EL (cell line): ENCODE data around the gene DSCAML1.
"Not testable (repeated sequence)": the region's sequence is repeated elsewhere in the genome, so short reads cannot be mapped to it uniquely, and the experiment has no call there.

Experiments used
- DNase-seq: peaks from one replicate; pipeline ENCODE4 v3.0.0-alpha.2; 2016

Gene DSCAML1

DNA sequence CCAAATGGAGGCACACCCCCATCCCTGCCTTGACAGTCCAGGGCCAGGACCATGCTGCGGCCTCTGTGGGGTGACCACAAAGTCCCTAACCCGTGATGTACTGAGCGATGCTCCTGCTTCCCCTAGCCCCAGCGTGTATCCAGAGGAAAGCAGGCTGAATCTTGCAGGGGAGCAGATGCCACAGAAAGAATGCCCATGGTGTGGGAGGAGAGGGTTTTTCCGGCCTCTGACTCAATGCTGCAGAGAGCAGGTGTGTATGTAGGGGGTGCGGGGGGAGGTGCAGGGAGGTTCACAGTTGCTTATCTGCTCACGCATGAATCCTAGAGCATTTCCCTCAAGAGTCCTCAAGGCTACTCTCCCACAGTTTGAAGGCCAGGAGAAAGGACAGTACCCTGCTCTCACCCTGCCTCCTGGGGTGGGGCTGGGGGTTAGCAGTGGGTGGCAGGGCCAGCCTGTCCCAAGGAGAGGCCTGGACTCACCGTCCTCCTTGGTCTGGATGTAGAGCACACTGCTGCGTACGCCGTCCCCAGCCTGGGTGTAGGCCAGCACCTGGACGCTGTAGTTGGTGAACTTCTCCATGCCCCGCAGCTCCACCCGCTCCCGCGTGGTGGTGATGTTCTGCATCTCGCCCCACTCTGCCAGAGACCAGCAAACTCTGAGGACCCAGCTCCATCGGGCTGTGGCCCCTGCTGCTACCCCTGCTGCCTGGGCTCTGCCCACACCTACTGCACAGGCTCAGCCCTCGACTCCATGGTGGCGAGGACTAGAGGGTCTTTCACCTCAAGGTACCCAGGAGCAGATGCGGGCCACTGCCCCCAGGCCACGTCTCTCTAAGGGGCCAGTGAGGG, 338.5 kb downstream of the DSCAML1 start:
- DNase-seq: no peak

DNA sequence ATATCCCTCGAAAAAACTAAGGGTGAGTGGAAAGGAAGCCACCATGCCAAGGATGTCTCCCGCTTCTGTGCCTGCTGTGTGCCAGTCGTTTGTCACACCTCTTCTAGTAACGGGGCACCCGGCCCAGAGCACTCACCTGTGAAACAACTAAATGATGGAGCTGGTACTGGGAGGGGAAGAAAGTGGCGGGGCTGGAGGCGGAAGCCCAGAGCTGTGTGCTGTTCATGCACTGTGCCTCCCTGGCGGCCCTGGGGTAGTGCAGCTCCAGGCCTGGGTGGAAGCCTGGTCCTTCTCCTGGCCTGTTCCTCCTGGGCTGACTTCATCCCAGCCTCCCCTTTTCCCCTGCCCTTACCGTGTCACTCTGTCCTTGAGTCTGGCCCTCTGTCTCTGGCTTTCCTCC, 339.2 kb downstream of the DSCAML1 start:
- no peak for DNase-seq

DNA sequence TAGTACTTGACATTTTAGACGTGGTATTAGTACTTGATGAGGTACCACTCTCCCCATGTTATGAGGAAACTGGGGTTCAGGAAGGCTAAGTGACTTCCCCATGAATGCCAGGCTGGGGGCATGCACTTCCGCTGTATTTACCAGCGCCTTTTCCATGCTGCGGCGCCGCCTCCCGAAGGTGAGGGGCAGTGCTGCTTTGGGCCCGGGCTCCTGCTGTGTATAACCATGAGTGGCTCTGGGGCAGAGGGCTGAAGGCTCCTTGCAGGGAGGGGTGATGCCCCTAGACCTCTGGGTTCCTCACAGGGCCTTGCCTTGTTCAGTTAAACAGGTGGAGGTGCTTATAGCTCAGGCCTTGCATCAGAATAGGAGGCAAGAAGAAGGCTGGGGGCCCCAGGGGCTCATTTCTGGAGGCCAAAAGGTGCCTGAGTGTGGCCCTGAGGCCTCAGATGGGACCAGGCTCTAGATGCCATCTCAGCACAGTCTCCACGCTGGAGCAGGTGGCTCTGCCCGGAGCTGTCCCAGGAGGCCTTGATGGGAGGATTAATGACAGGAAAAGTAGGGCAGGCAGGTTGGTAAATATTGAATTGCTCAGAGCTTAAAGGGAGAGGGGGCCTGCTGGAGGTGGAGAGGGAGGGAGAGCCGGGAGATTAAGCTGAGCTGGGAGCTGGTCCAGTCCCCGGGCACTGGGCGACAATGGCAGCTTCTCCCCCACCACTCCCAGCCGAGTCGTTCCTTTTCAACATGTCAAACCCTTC, 339.8 kb downstream of the DSCAML1 start:
- no peak for DNase-seq

DNA sequence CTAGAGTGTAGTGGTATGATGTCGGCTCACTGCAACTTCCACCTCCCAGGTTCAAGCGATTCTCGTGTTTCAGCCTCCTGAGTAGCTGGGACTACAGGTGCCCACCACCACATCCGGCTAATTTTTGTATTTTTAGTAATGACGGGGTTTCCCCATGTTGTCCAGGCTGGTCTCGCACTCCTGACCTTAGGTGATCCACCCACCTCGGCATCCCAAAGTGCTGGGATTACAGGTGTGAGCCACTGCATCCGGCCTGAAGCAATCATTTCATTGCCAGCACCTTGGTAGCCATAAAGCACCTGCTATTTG, 340.3 kb downstream of the DSCAML1 start:
- not testable (repeated sequence) for DNase-seq

DNA sequence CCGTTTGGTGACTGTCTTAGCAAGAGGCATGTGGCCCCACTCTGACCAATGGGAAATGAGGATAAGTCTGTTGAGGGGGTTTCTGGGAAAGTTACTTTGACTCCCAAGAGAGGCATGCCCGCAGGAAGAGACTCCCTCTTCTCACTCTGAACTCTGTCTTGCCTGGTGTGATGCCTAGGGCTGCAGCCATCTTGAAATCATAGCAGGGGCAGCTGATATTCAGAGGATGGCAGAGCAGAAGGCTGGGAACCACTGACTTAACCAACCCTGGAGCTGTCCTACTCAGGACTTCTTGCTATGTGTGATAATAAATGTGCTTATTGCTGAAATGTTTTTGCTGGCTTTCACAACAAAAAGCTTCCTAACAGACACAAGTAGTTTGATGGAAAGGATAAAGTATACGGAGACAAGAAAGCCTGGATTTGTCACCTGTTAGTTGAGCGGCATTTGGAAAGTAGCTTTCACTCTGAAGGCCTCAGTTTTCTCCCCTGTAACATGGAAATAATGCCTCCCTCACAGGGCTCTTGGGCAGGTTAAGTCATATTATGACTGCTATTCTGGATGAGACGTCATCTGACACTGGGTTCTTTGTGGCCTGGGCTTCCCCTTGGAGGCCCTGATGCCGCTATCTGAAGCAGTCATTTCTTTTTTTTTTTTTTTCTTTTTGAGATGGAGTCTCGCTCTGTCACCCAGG, 340.8 kb downstream of the DSCAML1 start:
- DNase-seq: no peak

DNA sequence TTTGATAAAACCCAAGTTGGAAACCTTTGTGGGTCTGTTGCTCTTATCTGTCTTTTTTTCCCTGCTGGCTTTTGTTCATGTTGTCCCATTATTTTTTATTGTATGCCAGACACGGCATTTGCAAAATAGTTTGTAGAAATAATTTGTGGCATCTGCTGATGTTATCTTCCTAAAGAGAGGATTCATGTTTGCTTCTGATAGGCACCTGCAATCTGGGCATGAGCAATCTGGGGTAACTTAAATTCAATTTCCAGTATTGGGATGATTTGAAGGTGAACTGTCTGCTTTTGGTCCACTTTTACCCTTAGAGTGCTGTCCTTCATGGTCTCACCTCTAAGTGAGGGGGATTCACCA, 342.5 kb downstream of the DSCAML1 start:
- no peak for DNase-seq

DNA sequence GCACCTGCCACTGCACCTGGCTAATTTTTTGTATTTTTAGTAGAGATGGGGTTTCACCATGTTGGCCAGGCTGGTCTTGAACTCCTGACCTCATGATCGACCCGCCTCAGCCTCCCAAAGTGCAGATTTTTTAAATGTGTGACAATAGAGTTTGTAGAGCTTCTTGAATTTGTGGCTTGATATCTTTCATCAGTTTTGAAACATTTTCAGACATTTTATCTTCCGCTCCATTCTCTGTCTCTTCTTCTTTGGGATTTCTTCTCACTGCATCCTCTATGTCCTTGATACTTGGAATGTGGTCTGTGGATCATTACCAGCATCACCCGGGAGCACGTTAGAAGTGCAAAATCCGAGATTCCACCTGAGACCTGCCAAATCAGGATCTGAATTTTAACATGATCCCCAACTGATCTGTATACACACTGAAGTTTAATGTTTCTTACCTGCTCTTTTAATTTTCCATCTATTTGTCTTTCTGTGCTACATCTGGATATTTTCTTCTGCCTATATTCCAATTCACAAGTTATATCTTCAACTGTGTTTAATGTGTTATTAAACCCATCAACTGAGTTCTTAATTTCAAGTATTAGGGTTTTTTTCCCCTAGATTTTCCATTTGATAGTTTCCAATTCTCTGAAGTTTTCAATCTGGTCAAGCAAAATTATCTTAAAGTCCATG, 343.0 kb downstream of the DSCAML1 start:
- DNase-seq: no peak

DNA sequence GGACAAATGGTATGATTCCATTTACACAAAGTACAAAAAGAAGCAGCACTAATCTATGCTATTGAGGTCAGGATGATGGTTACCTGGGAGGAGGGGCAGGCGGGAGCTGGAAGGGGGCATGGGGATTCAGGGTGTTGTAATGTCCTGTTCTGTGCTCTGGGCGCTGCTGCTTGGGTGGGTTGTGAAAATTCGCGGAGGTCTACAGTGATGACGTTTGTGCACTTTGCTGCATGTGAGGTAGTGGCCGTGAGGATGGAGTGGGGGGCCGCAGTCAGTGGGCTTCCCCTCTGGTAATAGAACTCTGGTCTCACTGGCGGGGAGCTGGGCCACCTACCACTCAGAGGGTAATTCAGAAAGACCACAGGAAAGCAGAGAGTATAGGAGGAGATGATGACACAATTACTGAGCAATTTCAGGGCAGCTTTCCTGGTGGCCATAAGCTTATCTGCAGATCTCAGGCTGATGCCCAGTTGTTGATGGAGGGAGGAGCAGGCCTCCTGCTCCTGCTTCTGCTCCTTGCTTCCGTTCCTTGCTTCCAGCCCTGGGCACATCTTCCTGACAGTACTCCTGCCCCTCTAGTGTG, 347.8 kb downstream of the DSCAML1 start:
- peak; percentile 28 for DNase-seq

DNA sequence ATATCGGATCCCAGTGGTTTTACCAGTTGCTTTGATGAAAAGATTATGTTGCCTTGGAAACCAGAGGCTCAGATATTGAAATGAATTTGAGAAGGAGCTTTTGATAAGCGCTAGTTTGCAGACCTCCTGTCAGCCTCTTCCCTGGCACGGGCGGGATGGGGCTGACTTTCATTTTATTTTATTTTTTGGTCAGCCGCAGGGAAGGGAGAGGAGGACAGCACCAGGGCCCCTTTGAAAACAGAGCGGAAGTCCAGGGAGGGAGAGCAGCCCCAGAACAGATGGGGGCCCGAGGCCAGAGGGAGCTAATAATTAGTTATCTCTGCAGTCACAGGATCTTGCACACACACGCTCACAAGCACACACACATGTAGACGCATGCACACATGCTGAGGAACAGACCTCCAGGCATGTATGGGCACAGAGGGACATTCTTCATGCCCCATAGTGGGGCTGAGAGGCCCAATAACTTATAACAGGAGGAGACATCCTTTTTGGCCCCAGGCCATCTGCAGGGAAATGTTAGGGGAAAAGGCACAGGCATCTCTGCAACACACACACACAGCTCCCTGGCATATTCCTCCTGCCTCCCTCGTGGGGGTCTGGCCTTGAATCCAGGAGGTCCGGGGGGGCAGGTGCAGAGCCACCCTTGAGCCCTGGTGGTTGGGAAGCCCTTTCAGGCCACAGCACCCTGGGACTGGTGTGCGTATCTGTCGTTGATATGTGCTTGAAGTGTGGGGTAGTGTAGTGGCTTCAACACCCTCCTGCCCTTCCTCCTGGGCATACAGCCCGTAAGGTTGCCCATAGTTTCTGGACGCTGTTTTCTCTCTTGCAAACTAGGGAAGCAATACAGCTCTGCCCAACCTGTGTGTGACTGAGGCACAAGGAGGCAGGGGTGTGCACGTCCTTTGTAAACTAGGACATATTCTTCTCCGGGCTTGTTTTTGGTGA, 352.0 kb downstream of the DSCAML1 start:
- no peak for DNase-seq

DNA sequence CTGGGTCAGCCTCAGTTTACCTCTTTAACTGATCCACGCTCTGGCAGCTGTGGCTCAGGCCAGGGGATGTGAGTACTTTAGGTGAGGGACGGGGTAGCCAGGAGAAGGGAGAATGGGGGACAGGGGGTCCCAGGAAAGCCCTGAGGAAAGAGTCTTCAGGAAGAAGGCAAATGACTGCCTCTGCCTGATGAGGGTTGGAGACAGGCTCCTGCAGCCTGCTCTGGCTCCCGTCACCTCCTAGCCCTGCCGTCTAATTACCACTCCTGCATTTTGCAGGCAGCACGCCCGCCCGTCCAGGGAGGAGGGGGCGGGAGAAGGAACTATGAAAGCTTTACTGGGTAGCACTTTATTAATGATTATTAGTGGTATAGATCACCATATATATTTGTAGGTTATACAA, 352.8 kb downstream of the DSCAML1 start:
- no peak for DNase-seq

DNA sequence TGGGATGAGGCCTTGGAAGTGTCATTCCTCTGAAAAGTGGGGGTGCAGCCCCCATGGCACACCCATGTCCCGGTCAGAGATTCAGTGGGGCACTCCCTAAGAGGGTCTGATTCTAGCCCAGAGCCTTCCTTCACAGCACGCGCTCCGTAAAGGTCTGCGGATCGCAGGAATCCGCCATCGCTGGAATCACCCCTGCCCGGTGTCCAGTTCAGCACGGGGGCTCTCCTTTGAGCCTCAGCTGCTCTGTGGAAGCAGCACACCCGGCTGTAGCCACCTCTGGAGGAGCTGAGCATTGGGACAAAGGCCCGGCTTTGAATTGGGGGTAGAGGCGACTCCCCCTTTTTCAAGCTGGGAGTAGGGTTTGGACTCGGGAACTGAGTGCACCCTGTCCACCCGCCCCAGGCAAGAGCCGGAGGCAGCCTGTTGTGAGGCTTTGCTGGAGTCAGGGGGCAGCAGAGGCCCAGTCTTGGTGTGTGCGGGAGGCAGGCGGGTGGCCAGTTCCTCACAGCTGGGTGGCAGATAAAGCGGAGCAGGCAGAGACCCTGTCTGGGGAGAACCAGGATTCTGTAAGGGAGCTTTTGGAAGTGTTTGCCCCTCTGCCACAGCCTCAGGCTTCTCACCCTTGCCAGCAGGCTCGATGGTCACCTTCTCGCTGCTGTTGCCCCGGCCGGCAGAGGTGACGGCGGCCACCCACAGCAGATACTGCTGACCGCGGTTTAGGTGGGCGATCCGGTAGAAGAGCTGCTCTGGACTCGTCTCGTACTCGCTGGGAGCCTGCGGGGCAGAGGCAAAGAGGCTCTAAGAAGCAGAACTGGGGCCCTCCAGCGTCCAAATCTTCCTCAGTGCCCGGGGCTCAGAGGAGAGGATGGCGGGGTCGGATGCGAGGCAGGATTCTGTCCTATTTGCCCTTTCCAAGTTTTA, 353.5 kb downstream of the DSCAML1 start:
- DNase-seq: peak; percentile 28

DNA sequence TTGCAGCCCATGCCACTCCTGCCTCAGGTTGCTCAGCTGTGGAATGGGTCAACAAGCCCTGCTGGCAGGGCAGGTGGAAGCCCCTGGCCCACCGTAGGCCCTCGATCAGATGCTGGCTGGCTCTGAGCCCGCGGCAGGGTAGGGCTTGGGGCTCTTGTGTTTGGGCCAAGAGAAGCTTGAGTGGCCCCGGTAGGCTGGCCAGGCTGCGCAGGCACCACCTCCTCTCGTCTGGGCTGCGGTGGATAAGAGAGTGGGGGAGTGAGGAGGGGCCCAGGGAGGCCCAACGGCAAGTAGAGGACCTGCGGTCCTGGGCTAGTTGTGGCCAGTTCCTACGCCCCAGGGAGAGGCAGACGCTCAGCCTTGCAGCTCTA, 354.2 kb downstream of the DSCAML1 start:
- no peak for DNase-seq

DNA sequence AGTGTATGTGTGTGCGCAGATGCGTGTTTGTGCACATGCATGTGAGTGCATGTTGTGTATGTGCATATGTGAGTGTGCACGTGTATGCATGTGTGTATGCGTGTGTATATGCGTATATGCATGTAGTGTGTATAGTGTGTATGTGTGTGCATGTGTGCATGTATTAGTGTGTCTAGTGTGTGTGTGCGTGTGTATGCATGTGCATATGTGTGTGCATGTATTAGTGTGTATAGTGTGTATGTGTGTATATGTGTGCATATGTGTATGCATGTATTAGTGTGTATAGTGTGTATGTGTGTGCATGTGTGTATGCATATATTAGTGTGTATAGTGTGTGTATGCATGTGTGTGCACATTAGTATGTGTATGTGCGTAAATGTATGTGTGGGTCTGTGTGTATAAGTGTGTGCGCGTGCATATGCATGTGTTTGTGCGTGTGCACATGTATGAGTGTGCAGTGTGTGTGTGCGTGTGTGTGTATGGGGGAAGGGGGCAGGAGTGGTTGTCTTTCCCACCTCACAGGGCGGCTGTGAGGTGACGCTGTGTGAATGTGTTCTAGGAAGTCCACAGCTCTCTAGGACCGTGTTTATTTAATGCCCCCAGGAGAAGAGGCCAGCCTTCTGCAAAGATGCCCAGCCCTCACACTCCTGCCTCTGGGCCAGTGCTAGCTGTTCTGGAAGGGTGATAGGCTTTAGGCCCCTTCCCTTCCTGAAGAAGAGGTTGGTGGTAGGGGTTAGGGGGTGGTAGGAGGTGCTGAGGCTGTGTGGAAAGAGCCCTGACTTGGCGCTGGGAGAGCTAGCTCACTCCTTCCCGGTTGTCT, 354.8 kb downstream of the DSCAML1 start:
- DNase-seq: no peak

DNA sequence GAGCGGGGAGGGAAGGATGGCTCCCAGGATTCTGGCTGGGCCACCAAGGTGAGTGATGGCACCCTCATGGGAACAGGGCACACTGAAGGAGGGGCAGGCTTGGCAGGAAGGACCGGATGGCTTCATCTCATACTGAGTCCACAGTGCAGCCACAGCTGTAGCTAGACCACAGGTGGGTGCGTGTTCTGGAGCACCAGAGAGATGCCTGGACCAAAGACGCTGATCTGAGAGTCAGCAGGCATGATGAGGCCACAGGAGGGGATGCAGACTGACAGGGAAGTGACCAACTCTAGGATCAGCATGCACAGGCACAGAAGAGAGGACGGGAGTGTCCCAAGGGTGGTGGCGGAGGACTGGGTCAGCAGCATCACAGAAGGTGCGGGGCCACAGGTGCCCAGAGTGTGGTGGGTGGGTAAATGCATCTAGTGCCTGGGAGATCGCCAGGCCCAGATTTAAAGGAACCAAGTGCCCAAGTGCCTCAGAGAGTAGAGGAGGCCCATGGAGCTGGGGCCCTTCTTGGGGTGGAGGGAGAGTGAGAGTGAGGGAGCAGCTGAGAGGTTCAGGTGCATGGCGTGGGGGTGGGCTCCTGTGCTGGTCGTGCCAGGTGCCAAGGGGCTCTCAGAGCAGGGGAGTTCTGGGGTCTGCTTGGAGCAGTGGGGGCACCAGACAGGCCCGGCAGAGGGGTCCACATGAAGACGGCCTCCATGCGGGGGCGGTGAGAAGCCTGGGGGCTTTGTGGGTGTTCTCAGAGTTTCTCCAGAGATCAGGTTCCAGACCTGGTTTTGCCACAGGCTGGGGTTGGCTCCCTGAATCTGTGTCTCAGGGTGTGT, 355.7 kb downstream of the DSCAML1 start:
- no peak for DNase-seq

DNA sequence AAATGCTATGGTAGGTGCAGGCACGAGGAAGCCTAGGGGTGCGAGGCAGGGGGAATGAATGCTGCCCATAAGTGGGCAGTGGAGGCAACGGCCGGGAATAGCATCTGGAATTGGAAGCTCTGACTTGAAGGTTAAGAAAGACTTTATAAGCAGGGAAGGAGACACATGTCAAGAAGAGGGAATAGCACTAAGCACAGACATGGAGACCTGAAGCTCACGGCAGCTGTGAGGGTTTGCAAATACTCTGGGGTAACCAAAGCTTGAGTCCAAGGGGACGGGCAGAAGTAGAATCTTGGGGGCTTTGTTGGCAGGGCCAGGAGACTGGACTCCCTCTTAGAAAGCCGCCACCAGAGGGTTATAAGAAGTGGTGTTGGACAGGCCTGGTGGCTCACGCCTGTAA, 356.8 kb downstream of the DSCAML1 start:
- no peak for DNase-seq

DNA sequence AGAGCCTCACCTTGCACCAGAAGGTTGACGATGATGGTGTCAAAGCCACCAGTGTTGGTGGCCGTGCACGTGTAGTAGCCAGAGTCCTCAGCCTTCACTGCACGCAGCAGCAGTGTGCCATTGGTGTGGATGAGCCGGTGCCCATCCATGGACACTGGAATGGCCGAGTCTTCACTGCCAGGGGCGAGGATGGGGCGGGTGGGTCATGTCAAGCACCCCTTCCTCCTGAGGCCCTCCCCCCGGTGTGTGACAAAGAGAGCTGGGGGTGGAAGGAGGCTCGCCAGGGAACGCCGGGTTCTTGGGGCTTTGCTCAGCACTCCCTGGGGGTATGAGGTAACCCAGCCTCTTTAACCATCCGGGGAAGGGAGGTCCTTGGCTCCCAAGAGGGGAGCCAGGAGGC, 357.8 kb downstream of the DSCAML1 start:
- no peak for DNase-seq

DNA sequence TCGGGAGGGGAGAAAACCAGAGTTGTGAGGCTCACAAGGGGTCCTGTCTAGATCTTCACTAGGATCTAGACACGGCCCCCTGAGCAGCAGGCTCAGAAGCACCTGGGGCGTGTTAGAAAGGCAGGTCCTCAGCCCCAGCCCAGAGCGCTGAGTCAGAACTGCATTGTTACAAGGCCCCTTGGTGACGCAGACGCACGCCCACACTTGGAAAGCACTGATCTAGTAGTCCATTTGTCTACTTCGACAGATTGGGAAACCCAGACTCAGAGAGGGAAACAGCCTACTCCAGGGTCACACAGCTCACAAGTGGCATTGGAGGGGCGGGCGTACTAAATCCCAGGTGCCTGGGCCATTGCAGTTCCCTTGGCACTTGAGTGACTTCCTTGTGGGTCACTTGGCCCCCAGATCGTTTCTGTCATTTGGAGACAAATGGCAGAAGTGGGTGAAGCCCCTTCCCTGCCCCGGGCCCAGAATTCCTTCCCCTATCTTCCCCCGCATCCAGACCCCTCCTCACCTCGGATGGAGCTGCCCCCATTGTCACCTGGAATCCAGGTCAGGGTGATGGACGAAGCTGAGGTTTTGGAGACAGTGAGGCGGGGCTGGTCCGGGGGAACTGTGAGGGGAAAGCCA, 358.5 kb downstream of the DSCAML1 start:
- no peak for DNase-seq

DNA sequence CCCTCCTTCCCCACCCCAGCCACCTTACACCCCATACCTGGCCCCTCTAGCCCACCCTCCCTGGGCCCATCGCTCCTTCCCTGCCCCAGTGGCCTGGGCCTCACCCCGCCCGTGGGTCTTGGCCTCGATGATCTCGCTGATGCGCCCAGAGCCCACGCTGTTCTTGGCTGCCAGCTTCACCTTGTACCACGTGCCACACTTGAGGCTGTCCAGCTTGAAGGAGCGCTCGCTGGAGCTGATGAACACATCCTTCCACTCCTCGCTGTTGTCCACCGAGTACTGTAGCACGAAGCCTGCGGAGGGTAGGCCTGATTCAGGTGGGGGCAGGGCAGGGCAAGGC, 359.3 kb downstream of the DSCAML1 start:
- no peak for DNase-seq
